HepG2 (cell line): ENCODE results near the gene YWHAE. TPM values are rescaled to one million over a fixed set of nuclear protein-coding genes. Genes with fewer than 3 reads are reported as not detected.
A peak's percentile ranks its signal among the peaks of the same experiment; 100 is the strongest.

Experiments
- CBFB ChIP-seq: sonication (generic); formaldehyde crosslinking; IDR thresholded peaks from 2 replicates; pipeline ENCODE4 v1.4.0; 2020; ENCODE audit warnings: missing genetic modification reagents
- HOXA3 ChIP-seq: sonication (generic); formaldehyde crosslinking; IDR thresholded peaks from 2 replicates; pipeline ENCODE4 v1.5.0; 2020; ENCODE audit warnings: missing genetic modification reagents
- KDM2A ChIP-seq: sonication (generic); formaldehyde crosslinking; IDR thresholded peaks from 2 replicates; pipeline ENCODE4 v1.4.0; 2020; ENCODE audit warnings: low read depth, missing genetic modification reagents, borderline replicate concordance
- MAFG ChIP-seq: sonication (generic); formaldehyde crosslinking; IDR thresholded peaks from 2 replicates; pipeline ENCODE4 v1.5.1; 2020; ENCODE audit warnings: mild to moderate bottlenecking, missing genetic modification reagents
- MED1 ChIP-seq: sonication (generic); formaldehyde crosslinking; IDR thresholded peaks from 2 replicates; pipeline ENCODE4 v1.4.0; 2020; ENCODE audit warnings: missing genetic modification reagents
- MEIS2 ChIP-seq: sonication (generic); formaldehyde crosslinking; IDR thresholded peaks from 2 replicates; pipeline ENCODE4 v1.9.0; 2021; ENCODE audit warnings: mild to moderate bottlenecking, missing genetic modification reagents
- PHF21A ChIP-seq: sonication (generic); formaldehyde crosslinking; IDR thresholded peaks from 2 replicates; pipeline ENCODE4 v1.5.0; 2020; ENCODE audit warnings: mild to moderate bottlenecking, missing genetic modification reagents
- POGZ ChIP-seq: sonication (generic); formaldehyde crosslinking; IDR thresholded peaks from 2 replicates; pipeline ENCODE4 v1.4.0; 2020; ENCODE audit warnings: mild to moderate bottlenecking, missing genetic modification reagents
- RARA ChIP-seq: IDR thresholded peaks from 2 replicates; pipeline ENCODE4 v1.6.1; 2016; ENCODE audit warnings: missing genetic modification reagents, missing compliant biosample characterization
- SAP130 ChIP-seq: IDR thresholded peaks from 2 replicates; pipeline ENCODE4 v1.6.1; 2016; ENCODE audit warnings: low read depth
- SOX13 ChIP-seq, 3 experiments: fragments of 450-650 bp in 1 of 3; sonication (generic) in 1 of 3; formaldehyde crosslinking in 1 of 3; IDR thresholded peaks in 2 of 3; conservative IDR thresholded peaks in 1 of 3; 2 replicates each; pipeline versions ENCODE4 v1.5.0 to v1.6.1; 2016 to 2020; ENCODE audit warnings: antibody characterized with exemption in 1 of 3, mild to moderate bottlenecking in 1 of 3, missing compliant biosample characterization in 1 of 3, missing genetic modification reagents in 1 of 3, moderate library complexity in 1 of 3
- SOX5 ChIP-seq: IDR thresholded peaks from 2 replicates; pipeline ENCODE4 v1.6.1; 2016; ENCODE audit warnings: borderline replicate concordance
- TEAD3 ChIP-seq: optimal IDR thresholded peaks from 2 replicates; pipeline ENCODE3; 2016; ENCODE audit warnings: borderline replicate concordance
- TGIF2 ChIP-seq: IDR thresholded peaks from 2 replicates; pipeline ENCODE4 v1.6.1; 2016; ENCODE audit warnings: control low read depth, missing compliant biosample characterization
- ZBTB1 ChIP-seq: sonication (generic); formaldehyde crosslinking; IDR thresholded peaks from 2 replicates; pipeline ENCODE4 v1.4.0; 2020; ENCODE audit warnings: missing genetic modification reagents, borderline replicate concordance
- ZBTB7B ChIP-seq: sonication (generic); formaldehyde crosslinking; IDR thresholded peaks from 2 replicates; pipeline ENCODE4 v1.4.0; 2020; ENCODE audit warnings: missing genetic modification reagents
- ZNF264 ChIP-seq: sonication (generic); formaldehyde crosslinking; IDR thresholded peaks from 2 replicates; pipeline ENCODE4 v1.4.0; 2020; ENCODE audit warnings: missing genetic modification reagents
- ZNF335 ChIP-seq: sonication (generic); formaldehyde crosslinking; IDR thresholded peaks from 2 replicates; pipeline ENCODE4 v1.4.0; 2020; ENCODE audit warnings: missing genetic modification reagents
- ZNF839 ChIP-seq: sonication (generic); formaldehyde crosslinking; IDR thresholded peaks from 2 replicates; pipeline ENCODE4 v1.4.0; 2020; ENCODE audit warnings: missing genetic modification reagents, mild to moderate bottlenecking, borderline replicate concordance
- polyA plus RNA-seq, 8 experiments: library from polyadenylated mRNA; depleted of rRNA in 3 of 8; stranded (reverse) in 7 of 8; unstranded in 1 of 8; fragments of >200 nt; fragmentation: Illumina TruSeq in 4 of 8; extraction: Trizol in 4 of 8; gene quantifications; 2 replicates each; pipeline versions ENCODE4 v1.2.1 to v1.2.3, GENCODE V29; 2011 to 2016; ENCODE audit warnings: low read depth in 4 of 8, missing spikeins in 1 of 8, mixed read lengths in 1 of 8; ENCODE audit not compliant: insufficient read depth in 1 of 8
- total RNA-seq, 5 experiments: library from RNA; depleted of rRNA; stranded (reverse); fragments of >200 nt; fragmentation: Illumina TruSeq; extraction: Trizol; gene quantifications; 2 replicates each; pipeline ENCODE4 v1.2.3, GENCODE V29; 2016; ENCODE audit warnings: low read depth in 1 of 5
- TF ChIP-seq, protein P1 (sequence below): sonication (generic); formaldehyde crosslinking; IDR thresholded peaks from 2 replicates; pipeline ENCODE4 v1.4.0; 2020; ENCODE audit warnings: missing genetic modification reagents, borderline replicate concordance
- TF ChIP-seq, protein P2 (sequence below): sonication (generic); formaldehyde crosslinking; IDR thresholded peaks from 2 replicates; pipeline ENCODE4 v1.4.0; 2020; ENCODE audit warnings: missing genetic modification reagents
- TF ChIP-seq, protein P3 (sequence below): sonication (generic); IDR thresholded peaks from 2 replicates; pipeline ENCODE4 v1.6.1; 2016; ENCODE audit warnings: low read depth, borderline replicate concordance
- TF ChIP-seq, protein P4 (sequence below): IDR thresholded peaks from 2 replicates; pipeline ENCODE4 v1.6.1; 2018; ENCODE audit warnings: missing genetic modification reagents, mild to moderate bottlenecking, missing compliant biosample characterization

The YWHAE gene
- total and polyA plus RNA-seq, 2 of the 13 experiments (the other 11 are each of a cell fraction or from before 2014, with no cell fraction given) = 256 to 335 TPM

DNA sequence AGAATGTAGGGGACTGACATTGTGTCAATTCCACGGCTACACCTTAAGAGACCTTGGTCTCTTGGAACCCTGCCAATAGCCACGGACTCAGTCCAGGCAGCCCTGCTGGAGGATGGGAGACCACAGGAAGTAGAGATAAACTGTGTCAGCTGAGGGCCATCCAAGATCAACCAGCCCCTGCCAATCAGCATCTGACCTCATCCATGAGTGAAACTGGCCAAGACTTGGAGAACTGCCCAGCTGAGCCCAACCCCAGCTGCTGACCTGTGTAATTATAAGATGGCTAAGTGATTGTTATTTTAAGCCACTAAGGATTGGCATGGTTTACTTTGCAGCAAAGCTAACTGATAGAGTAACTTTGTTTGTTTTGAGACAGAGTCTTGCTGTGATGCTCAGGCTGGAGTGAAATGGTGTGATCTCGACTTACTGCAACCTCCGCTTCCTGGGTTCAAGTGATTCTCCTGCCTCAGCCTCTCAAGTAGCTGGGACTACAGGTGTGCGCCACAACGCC, 13.3 kb upstream of the YWHAE start (continued):
- TF ChIP-seq ZBTB7B (CRISPR knock-in tag) = 0 out of 2 replicates have a peak, but pooled peaks have one; percentile 32
- peak; percentile 58 for TF ChIP-seq MED1 (CRISPR knock-in tag)
- TF ChIP-seq ZNF335 (CRISPR knock-in tag) = peak; percentile 54; the same call in 1 of the 2 replicates
- TF ChIP-seq, protein P1, sequence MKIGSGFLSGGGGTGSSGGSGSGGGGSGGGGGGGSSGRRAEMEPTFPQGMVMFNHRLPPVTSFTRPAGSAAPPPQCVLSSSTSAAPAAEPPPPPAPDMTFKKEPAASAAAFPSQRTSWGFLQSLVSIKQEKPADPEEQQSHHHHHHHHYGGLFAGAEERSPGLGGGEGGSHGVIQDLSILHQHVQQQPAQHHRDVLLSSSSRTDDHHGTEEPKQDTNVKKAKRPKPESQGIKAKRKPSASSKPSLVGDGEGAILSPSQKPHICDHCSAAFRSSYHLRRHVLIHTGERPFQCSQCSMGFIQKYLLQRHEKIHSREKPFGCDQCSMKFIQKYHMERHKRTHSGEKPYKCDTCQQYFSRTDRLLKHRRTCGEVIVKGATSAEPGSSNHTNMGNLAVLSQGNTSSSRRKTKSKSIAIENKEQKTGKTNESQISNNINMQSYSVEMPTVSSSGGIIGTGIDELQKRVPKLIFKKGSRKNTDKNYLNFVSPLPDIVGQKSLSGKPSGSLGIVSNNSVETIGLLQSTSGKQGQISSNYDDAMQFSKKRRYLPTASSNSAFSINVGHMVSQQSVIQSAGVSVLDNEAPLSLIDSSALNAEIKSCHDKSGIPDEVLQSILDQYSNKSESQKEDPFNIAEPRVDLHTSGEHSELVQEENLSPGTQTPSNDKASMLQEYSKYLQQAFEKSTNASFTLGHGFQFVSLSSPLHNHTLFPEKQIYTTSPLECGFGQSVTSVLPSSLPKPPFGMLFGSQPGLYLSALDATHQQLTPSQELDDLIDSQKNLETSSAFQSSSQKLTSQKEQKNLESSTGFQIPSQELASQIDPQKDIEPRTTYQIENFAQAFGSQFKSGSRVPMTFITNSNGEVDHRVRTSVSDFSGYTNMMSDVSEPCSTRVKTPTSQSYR (CRISPR knock-in tag) = 0 out of 2 replicates have a peak, but pooled peaks have one; percentile 43
- peak; percentile 79 for TF ChIP-seq MEIS2
- peak; percentile 45; the same call in 1 of the 2 replicates for TF ChIP-seq CBFB (CRISPR knock-in tag)
- no peak for TF ChIP-seq SOX13 (IDR thresholded peaks at IDR 0.05)
- TF ChIP-seq SOX13 (CRISPR knock-in tag; conservative IDR thresholded peaks at IDR 0.05 in 1 of 2, IDR thresholded peaks at IDR 0.05 in 1 of 2) = peak in 1 of 2 experiments; percentile 5; a peak in 1 of 4 replicates
- no peak for TF ChIP-seq MAFG (CRISPR knock-in tag)
- TF ChIP-seq POGZ = 0 out of 2 replicates have a peak, but pooled peaks have one; percentile 25
- TF ChIP-seq PHF21A (CRISPR knock-in tag) = peak; percentile 64
- TF ChIP-seq, protein P2, sequence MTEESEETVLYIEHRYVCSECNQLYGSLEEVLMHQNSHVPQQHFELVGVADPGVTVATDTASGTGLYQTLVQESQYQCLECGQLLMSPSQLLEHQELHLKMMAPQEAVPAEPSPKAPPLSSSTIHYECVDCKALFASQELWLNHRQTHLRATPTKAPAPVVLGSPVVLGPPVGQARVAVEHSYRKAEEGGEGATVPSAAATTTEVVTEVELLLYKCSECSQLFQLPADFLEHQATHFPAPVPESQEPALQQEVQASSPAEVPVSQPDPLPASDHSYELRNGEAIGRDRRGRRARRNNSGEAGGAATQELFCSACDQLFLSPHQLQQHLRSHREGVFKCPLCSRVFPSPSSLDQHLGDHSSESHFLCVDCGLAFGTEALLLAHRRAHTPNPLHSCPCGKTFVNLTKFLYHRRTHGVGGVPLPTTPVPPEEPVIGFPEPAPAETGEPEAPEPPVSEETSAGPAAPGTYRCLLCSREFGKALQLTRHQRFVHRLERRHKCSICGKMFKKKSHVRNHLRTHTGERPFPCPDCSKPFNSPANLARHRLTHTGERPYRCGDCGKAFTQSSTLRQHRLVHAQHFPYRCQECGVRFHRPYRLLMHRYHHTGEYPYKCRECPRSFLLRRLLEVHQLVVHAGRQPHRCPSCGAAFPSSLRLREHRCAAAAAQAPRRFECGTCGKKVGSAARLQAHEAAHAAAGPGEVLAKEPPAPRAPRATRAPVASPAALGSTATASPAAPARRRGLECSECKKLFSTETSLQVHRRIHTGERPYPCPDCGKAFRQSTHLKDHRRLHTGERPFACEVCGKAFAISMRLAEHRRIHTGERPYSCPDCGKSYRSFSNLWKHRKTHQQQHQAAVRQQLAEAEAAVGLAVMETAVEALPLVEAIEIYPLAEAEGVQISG = peak; percentile 49; the same call in 1 of the 2 replicates
- TF ChIP-seq, protein P3, sequence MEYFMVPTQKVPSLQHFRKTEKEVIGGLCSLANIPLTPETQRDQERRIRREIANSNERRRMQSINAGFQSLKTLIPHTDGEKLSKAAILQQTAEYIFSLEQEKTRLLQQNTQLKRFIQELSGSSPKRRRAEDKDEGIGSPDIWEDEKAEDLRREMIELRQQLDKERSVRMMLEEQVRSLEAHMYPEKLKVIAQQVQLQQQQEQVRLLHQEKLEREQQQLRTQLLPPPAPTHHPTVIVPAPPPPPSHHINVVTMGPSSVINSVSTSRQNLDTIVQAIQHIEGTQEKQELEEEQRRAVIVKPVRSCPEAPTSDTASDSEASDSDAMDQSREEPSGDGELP = peak; percentile 92
- TF ChIP-seq, protein P4, sequence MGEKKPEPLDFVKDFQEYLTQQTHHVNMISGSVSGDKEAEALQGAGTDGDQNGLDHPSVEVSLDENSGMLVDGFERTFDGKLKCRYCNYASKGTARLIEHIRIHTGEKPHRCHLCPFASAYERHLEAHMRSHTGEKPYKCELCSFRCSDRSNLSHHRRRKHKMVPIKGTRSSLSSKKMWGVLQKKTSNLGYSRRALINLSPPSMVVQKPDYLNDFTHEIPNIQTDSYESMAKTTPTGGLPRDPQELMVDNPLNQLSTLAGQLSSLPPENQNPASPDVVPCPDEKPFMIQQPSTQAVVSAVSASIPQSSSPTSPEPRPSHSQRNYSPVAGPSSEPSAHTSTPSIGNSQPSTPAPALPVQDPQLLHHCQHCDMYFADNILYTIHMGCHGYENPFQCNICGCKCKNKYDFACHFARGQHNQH = 0 out of 2 replicates have a peak, but pooled peaks have one; percentile 51
- no peak for TF ChIP-seq ZBTB1 (CRISPR knock-in tag)
- TF ChIP-seq SAP130 (CRISPR knock-in tag) = peak; percentile 75
- peak; percentile 45; the same call in 1 of the 2 replicates for TF ChIP-seq SOX5
- TF ChIP-seq ZNF839 = no peak
- peak; percentile 27; the same call in 1 of the 2 replicates for TF ChIP-seq RARA (CRISPR knock-in tag)
- TF ChIP-seq TEAD3 (CRISPR knock-in tag) = peak; percentile 34
- TF ChIP-seq TGIF2 (CRISPR knock-in tag) = peak; percentile 59; the same call in 1 of the 2 replicates
- TF ChIP-seq HOXA3 = peak; percentile 47
- peak; percentile 69; the same call in 1 of the 2 replicates for TF ChIP-seq ZNF264
- no peak for TF ChIP-seq KDM2A
